HEK293 (cell line): ENCODE results near the gene STIP1.
A peak's percentile ranks its signal among the peaks of the same experiment; 100 is the strongest.

Experiments used
- CTCF ChIA-PET: fragments of 350-600 bp; formaldehyde crosslinking; extraction: SDS; loops from one replicate; lab custom pipeline; 2021; ENCODE audit warnings: antibody characterized with exemption; lab: Yijun Ruan, JAX
- POLR2A ChIA-PET: fragments of 300-600 bp; formaldehyde crosslinking; extraction: SDS; loops from one replicate; lab custom pipeline; 2020; ENCODE audit warnings: antibody characterized with exemption, inconsistent platforms; lab: Yijun Ruan, JAX
- H3K27ac ChIP-seq: fragments of 200-500 bp; sonication (Bioruptor generic); 2 replicates; pipeline ENCODE4 v1.5.1; 2014; ENCODE audit warnings: low read depth, low read length, control low read depth, inconsistent platforms; ENCODE audit errors: extremely low read depth
- H3K36me3 ChIP-seq, 2 experiments: fragments of 200-500 bp in 1 of 2; sonication (Bioruptor generic) in 1 of 2; 1 replicate in 1 of 2; 2 replicates in 1 of 2; pipeline ENCODE4 v1.5.1; 2014 to 2017; ENCODE audit warnings: inconsistent platforms in 2 of 2, low read length in 2 of 2; ENCODE audit not compliant: control insufficient read depth in 2 of 2, insufficient read depth in 1 of 2
- H3K4me1 ChIP-seq: fragments of 200-500 bp; sonication (Bioruptor generic); 2 replicates; pipeline ENCODE4 v1.5.1; 2014; ENCODE audit warnings: mild to moderate bottlenecking, low read length, inconsistent platforms; ENCODE audit not compliant: control insufficient read depth, insufficient read depth
- H3K4me3 ChIP-seq: 2 replicates; pipeline ENCODE4 v1.5.1; 2011; ENCODE audit warnings: low read depth, mild to moderate bottlenecking, control low read depth, low read length, moderate library complexity
- H3K9me3 ChIP-seq: fragments of 200-500 bp; sonication (Bioruptor generic); 2 replicates; pipeline ENCODE4 v1.5.1; 2014; ENCODE audit warnings: low read depth, low read length, inconsistent platforms; ENCODE audit not compliant: control insufficient read depth, insufficient read depth
- EGR2 ChIP-seq: fragments of 450-650 bp; formaldehyde crosslinking; IDR thresholded peaks from 2 replicates; pipeline ENCODE4 v1.5.1; 2016; ENCODE audit warnings: low read depth, missing biosample characterization, missing genetic modification characterization
- KLF1 ChIP-seq: fragments of 450-650 bp; formaldehyde crosslinking; IDR thresholded peaks from 2 replicates; pipeline ENCODE4 v1.5.1; 2016; ENCODE audit warnings: missing biosample characterization, missing genetic modification characterization
- SALL2 ChIP-seq: fragments of 450-650 bp; formaldehyde crosslinking; IDR thresholded peaks from 2 replicates; pipeline ENCODE4 v1.5.0; 2017; ENCODE audit warnings: missing biosample characterization, mild to moderate bottlenecking, missing genetic modification characterization, borderline replicate concordance
- ZFP69B ChIP-seq: fragments of 450-650 bp; formaldehyde crosslinking; IDR thresholded peaks from 2 replicates; pipeline ENCODE4 v1.5.1; 2016; ENCODE audit warnings: missing biosample characterization, missing genetic modification characterization
- ZNF23 ChIP-seq: fragments of 450-650 bp; formaldehyde crosslinking; IDR thresholded peaks from 2 replicates; pipeline ENCODE4 v1.5.1; 2016; ENCODE audit warnings: missing biosample characterization, missing genetic modification characterization, borderline replicate concordance
- ZNF350 ChIP-seq: fragments of 450-650 bp; formaldehyde crosslinking; IDR thresholded peaks from 2 replicates; pipeline ENCODE4 v1.5.0; 2017; ENCODE audit warnings: missing biosample characterization, mild to moderate bottlenecking, missing genetic modification characterization
- ZNF521 ChIP-seq: fragments of 450-650 bp; formaldehyde crosslinking; IDR thresholded peaks from 2 replicates; pipeline ENCODE4 v1.5.1; 2017; ENCODE audit warnings: missing biosample characterization, mild to moderate bottlenecking, missing genetic modification characterization
- ZNF555 ChIP-seq: fragments of 450-650 bp; formaldehyde crosslinking; conservative IDR thresholded peaks from 2 replicates; pipeline ENCODE4 v1.5.1; 2017; ENCODE audit warnings: missing biosample characterization, mild to moderate bottlenecking, missing genetic modification characterization, inconsistent platforms
- ZNF837 ChIP-seq: fragments of 450-650 bp; formaldehyde crosslinking; IDR thresholded peaks from 2 replicates; pipeline ENCODE4 v1.5.1; 2016; ENCODE audit warnings: missing biosample characterization, missing genetic modification characterization
- TF ChIP-seq, protein P1 (sequence below): fragments of 450-650 bp; formaldehyde crosslinking; IDR thresholded peaks from 2 replicates; pipeline ENCODE4 v1.5.1; 2016; ENCODE audit warnings: missing biosample characterization, missing genetic modification characterization
- TF ChIP-seq, protein P2 (sequence below): fragments of 450-650 bp; formaldehyde crosslinking; IDR thresholded peaks from 2 replicates; pipeline ENCODE4; 2016; ENCODE audit warnings: missing biosample characterization, missing genetic modification characterization
- TF ChIP-seq, protein P3 (sequence below): fragments of 450-650 bp; formaldehyde crosslinking; IDR thresholded peaks from 2 replicates; pipeline ENCODE4 v1.5.1; 2016; ENCODE audit warnings: missing biosample characterization, missing genetic modification characterization, borderline replicate concordance

STIP1 gene

DNA sequence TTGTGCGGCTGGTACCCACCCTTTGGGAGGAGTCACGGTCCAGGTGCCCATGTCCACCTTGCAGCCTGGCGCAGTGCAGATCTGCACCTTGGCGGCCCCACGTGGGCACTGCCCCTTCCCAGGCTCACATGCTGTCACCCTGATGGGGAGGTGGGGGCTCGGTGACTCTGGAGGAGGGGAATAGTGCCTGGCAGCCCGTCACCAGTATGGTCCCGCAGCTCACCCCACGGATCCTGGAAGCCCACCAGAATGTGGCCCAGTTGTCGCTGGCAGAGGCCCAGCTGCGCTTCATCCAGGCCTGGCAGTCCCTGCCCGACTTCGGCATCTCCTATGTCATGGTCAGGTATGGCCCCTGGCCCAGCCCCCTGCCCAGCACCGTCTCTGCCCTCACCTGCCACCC is 34.8 kb downstream of the STIP1 start (continued):
- no peak for TF ChIP-seq ZNF521 (tag by site-specific recombination)

DNA sequence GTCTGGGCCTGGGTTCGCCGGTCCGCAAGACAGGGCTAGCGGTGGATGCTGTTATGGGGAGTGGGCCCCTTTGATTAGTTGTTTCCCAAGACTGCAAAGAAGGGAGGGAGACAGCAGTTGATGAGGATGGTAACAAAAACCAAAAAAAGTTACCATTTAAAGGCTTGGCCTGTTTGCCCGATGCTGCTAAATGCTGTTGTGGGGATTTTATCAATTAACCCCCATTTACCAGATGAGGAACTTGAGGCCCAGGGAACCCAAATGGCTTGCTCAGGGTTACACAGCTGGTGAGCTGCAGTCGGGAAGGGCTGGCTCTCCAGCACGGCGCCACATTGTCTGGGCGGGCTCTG is 36.7 kb downstream of the STIP1 start:
- H3K9me3 ChIP-seq: no peaks in the 10 kb centered on the region
- TF ChIP-seq ZNF555 (tag by site-specific recombination): no peak
- no peak for TF ChIP-seq ZNF837 (tag by site-specific recombination)
- no peak for TF ChIP-seq ZFP69B (tag by site-specific recombination)
- no peak for TF ChIP-seq ZNF350 (tag by site-specific recombination)
- TF ChIP-seq, protein P1, sequence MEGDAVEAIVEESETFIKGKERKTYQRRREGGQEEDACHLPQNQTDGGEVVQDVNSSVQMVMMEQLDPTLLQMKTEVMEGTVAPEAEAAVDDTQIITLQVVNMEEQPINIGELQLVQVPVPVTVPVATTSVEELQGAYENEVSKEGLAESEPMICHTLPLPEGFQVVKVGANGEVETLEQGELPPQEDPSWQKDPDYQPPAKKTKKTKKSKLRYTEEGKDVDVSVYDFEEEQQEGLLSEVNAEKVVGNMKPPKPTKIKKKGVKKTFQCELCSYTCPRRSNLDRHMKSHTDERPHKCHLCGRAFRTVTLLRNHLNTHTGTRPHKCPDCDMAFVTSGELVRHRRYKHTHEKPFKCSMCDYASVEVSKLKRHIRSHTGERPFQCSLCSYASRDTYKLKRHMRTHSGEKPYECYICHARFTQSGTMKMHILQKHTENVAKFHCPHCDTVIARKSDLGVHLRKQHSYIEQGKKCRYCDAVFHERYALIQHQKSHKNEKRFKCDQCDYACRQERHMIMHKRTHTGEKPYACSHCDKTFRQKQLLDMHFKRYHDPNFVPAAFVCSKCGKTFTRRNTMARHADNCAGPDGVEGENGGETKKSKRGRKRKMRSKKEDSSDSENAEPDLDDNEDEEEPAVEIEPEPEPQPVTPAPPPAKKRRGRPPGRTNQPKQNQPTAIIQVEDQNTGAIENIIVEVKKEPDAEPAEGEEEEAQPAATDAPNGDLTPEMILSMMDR (tag by site-specific recombination): no peak
- TF ChIP-seq ZNF23 (tag by site-specific recombination): no peak
- TF ChIP-seq, protein P2, sequence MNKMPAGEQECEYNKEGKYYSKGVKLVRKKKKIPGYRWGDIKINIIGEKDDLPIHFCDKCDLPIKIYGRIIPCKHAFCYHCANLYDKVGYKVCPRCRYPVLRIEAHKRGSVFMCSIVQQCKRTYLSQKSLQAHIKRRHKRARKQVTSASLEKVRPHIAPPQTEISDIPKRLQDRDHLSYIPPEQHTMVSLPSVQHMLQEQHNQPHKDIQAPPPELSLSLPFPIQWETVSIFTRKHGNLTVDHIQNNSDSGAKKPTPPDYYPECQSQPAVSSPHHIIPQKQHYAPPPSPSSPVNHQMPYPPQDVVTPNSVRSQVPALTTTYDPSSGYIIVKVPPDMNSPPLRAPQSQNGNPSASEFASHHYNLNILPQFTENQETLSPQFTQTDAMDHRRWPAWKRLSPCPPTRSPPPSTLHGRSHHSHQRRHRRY (tag by site-specific recombination): no peak
- TF ChIP-seq, protein P3, sequence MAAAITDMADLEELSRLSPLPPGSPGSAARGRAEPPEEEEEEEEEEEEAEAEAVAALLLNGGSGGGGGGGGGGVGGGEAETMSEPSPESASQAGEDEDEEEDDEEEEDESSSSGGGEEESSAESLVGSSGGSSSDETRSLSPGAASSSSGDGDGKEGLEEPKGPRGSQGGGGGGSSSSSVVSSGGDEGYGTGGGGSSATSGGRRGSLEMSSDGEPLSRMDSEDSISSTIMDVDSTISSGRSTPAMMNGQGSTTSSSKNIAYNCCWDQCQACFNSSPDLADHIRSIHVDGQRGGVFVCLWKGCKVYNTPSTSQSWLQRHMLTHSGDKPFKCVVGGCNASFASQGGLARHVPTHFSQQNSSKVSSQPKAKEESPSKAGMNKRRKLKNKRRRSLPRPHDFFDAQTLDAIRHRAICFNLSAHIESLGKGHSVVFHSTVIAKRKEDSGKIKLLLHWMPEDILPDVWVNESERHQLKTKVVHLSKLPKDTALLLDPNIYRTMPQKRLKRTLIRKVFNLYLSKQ (tag by site-specific recombination): no peak
- no peak for TF ChIP-seq SALL2 (tag by site-specific recombination)
- TF ChIP-seq, all 188 proteins: peak for 0
- no peak overlapping the region for H3K27ac ChIP-seq
- ChIA-PET POLR2A (interaction anchor here (1.0 to 2.1 kb wide), 4 partner anchors 12 to 37 kb away, joined by 4 to 7 read pairs (median 6); partner anchors contain the start of gene STIP1), CTCF (interaction anchor here (0.6 to 1.7 kb wide), 2 partner anchors 18 to 24 kb away, joined by 3 to 4 read pairs; no protein-coding TSS in a partner anchor)
- peaks cover 0 to 26% of the 10 kb centered on the region in 2 experiments; a peak in 1 of 3 replicates for H3K36me3 ChIP-seq
- H3K4me1 ChIP-seq: peaks cover 3% of the 10 kb centered on the region; the same call in 1 of the 2 replicates
- H3K4me3 ChIP-seq: no peak overlapping the region

DNA sequence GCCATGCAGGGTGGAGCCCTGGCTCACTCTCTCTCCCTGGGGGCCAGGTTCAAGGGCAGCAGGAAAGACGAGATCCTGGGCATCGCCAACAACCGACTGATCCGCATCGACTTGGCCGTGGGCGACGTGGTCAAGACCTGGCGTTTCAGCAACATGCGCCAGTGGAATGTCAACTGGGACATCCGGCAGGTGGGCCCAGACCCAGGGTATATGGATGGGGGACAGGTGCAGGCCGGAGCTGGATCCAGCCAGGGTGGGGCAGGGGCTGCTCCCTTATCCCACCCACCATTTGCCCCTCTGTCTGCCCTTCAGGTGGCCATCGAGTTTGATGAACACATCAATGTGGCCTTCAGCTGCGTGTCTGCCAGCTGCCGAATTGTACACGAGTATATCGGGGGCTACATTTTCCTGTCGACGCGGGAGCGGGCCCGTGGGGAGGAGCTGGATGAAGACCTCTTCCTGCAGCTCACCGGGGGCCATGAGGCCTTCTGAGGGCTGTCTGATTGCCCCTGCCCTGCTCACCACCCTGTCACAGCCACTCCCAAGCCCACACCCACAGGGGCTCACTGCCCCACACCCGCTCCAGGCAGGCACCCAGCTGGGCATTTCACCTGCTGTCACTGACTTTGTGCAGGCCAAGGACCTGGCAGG is 37.2 kb downstream of the STIP1 start:
- H3K4me3 ChIP-seq: no peak overlapping the region
- CTCF ChIA-PET: interaction anchor here (0.6 to 1.7 kb wide), 2 partner anchors 19 to 25 kb away, joined by 3 to 4 read pairs; no protein-coding TSS in a partner anchor
- POLR2A ChIA-PET: interaction anchor here (0.5 to 2.1 kb wide), 6 partner anchors 9 to 39 kb away, joined by 3 to 7 read pairs (median 4); partner anchors contain the start of gene STIP1
- H3K36me3 ChIP-seq: peaks cover 0 to 26% of the 10 kb centered on the region in 2 experiments; a peak in 1 of 3 replicates
- peaks cover 3% of the 10 kb centered on the region; the same call in 1 of the 2 replicates for H3K4me1 ChIP-seq
- H3K9me3 ChIP-seq: no peaks in the 10 kb centered on the region
- no peak overlapping the region for H3K27ac ChIP-seq
- TF ChIP-seq EGR2 (tag by site-specific recombination) (no peak), KLF1 (tag by site-specific recombination) (peak; percentile 81)
- TF ChIP-seq, all 188 proteins: peak for 1
